Neutrophil (primary cell): ENCODE data around the gene LNPEP.

Experiments
- H3K27ac ChIP-seq: fragments of 200-600 bp; sonication (generic); 2 replicates; pipeline ENCODE4 v1.5.1; 2016; ENCODE audit warnings: mild to moderate bottlenecking, moderate library complexity
- H3K27me3 ChIP-seq: fragments of 200-600 bp; sonication (generic); 2 replicates; pipeline ENCODE4 v1.6.0; 2016; ENCODE audit warnings: mild to moderate bottlenecking
- H3K36me3 ChIP-seq: fragments of 200-600 bp; sonication (generic); 2 replicates; pipeline ENCODE4 v1.5.1; 2017
- H3K4me1 ChIP-seq, 2 experiments: fragments of 200-600 bp in 1 of 2; sonication (generic) in 1 of 2; 1 replicate in 1 of 2; 2 replicates in 1 of 2; pipeline versions ENCODE4 v1.5.1 to v1.6.1; 2013 to 2016; ENCODE audit warnings: low read depth in 1 of 2, low read length in 1 of 2, mild to moderate bottlenecking in 1 of 2, moderate library complexity in 1 of 2; ENCODE audit not compliant: control insufficient read depth in 1 of 2, insufficient read depth in 1 of 2
- H3K4me3 ChIP-seq, 2 experiments: fragments of 200-600 bp in 1 of 2; sonication (generic) in 1 of 2; 1 replicate in 1 of 2; 2 replicates in 1 of 2; pipeline ENCODE4 v1.5.1; 2013 to 2016; ENCODE audit warnings: low read depth in 1 of 2, low read length in 1 of 2, mild to moderate bottlenecking in 1 of 2, moderate library complexity in 1 of 2
- H3K9me3 ChIP-seq: fragments of 200-600 bp; sonication (generic); 2 replicates; pipeline ENCODE4 v1.5.1; 2016
- CTCF ChIP-seq: fragments of 200-600 bp; sonication (generic); IDR thresholded peaks from 2 replicates; pipeline ENCODE4 v1.5.1; 2016; ENCODE audit warnings: antibody characterized with exemption

LNPEP gene

GRCh38 chr5:97010606-97011005 is 74.7 kb downstream of the LNPEP start:
- H3K4me1 ChIP-seq: peaks cover 21 to 22% of the 10 kb centered on the region in 2 experiments
- peak overlapping the region; percentile 67 for H3K27ac ChIP-seq
- no peak for TF ChIP-seq CTCF
- H3K27me3 ChIP-seq: no peaks in the 10 kb centered on the region
- no peaks in the 10 kb centered on the region for H3K9me3 ChIP-seq
- no peak overlapping the region for H3K4me3 ChIP-seq
- H3K36me3 ChIP-seq: peaks cover 42% of the 10 kb centered on the region

DNA sequence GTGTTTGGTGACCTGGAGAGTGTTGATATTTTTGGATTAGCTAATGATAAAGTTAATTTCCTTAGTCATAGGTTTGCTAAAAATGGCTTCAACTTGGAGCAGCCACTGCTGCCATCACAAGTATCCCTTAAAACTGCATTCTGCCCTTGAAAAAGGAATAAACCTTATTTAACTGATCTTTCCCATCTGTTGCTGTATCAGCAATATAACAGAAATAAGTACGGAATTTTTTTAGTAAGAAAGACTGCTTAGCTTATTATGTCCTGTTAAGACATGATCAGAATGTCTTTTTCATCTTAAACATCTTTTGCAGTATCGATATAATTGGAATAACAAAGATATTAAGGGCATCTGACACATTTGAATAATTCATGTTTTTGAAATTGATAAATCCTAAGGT is 75.7 kb downstream of the LNPEP start:
- no peak for TF ChIP-seq CTCF
- H3K4me3 ChIP-seq: no peak overlapping the region
- H3K9me3 ChIP-seq: no peaks in the 10 kb centered on the region
- H3K4me1 ChIP-seq: peaks cover 21 to 22% of the 10 kb centered on the region in 2 experiments
- H3K27ac ChIP-seq: peak overlapping the region; percentile 67
- H3K27me3 ChIP-seq: no peaks in the 10 kb centered on the region
- H3K36me3 ChIP-seq: peaks cover 46% of the 10 kb centered on the region

DNA sequence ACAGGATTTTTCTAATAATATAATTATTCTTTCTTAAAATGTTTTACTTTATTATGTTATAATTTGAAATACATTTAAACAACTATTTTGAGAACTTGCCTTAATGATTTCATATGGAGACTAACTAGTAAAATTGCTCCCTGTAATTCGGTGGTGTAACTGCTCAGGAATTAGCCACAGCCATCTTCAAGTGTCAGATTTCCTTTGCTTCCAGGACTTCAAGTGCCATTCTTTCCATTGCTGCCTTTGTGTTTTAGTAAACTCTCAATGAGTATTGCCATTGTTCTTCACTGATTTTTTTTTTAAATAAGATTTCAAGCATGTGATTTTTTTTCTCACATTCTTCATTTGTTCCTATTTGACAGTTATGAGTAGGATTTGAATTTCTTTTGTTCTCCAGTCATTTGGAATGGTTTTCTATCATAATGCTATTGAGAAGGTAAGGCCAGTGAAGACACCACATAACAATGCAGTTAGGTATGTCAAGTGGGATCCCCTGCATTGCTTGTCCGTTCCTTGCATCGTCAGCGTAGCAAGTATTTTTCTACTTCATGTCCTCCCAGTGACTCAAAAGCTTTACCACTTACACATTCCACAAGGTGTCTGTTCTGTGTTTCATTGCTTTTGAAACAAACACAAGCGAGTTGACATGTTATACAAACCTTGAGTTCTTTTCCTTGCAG is 83.7 kb downstream of the LNPEP start:
- TF ChIP-seq CTCF: no peak
- Histone ChIP-seq H3K9me3 (no peaks in the 10 kb centered on the region), H3K27ac (no peak overlapping the region), H3K4me3 (no peak overlapping the region), H3K27me3 (no peaks in the 10 kb centered on the region), H3K36me3 (peaks cover 70% of the 10 kb centered on the region), H3K4me1 (no peaks in the 10 kb centered on the region)

DNA sequence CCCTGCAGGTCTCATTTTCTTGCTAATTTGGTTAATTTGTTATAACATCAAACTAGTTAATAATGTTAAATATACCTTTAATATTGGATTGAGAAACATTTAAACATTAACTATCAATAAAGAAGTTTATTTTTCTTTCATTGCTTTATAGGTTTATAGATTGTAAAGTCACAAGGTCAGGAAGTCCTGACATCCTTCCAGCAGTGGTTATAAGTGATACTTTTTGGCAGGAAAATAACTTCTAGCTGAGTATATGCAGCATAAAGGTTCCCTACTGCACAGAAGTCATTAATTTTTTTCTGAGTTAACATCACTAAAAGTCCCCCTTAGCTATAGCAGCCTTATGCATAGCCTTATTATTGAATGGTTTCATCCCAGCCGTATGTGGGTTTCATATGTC is 85.5 kb downstream of the LNPEP start:
- Histone ChIP-seq H3K36me3 (peaks cover 68% of the 10 kb centered on the region), H3K4me3 (no peak overlapping the region), H3K27me3 (no peaks in the 10 kb centered on the region), H3K9me3 (no peaks in the 10 kb centered on the region), H3K4me1 (no peaks in the 10 kb centered on the region), H3K27ac (no peak overlapping the region)
- no peak for TF ChIP-seq CTCF

DNA sequence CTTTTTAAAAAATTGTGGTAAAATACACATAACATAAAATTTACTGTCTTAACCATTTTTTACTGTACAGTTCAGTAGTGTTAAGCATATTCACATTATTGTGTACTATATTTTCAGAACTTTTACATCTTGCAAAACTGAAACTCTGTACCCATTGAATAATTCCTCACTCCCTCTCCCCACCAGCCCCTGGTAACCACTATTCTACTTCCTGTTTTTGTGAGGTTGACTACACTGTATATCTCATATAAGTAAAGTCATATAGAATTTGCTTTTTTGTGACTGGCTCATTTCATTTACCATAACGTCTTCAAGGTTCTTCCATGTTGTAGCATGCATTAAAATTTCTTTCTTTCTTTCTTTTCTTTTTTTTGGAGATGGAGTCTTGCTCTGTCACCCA is 87.0 kb downstream of the LNPEP start:
- Histone ChIP-seq H3K27me3 (no peaks in the 10 kb centered on the region), H3K27ac (no peak overlapping the region), H3K9me3 (no peaks in the 10 kb centered on the region), H3K4me3 (no peak overlapping the region), H3K4me1 (no peaks in the 10 kb centered on the region), H3K36me3 (peaks cover 71% of the 10 kb centered on the region)
- no peak for TF ChIP-seq CTCF
